HG03095 (cell line): Measurements from ENCODE around the gene UNKL.

Experiments
- ATAC-seq: cut with Tn5 transposase; IDR thresholded peaks from one replicate; pipeline ENCODE4 v1.9.1; 2021; ENCODE audit warnings: moderate library complexity; ENCODE audit not compliant: unreplicated experiment

UNKL gene

GRCh38 chr16:1407753-1408152 is 6.8 kb downstream of the UNKL start:
- ATAC-seq = no peak

GRCh38 chr16:1403733-1404132 is 10.8 kb downstream of the UNKL start:
- no peak for ATAC-seq

- ATAC-seq = no peak
Observed at GRCh38 chr16:1403036-1403435, 11.5 kb downstream of the UNKL start.

GRCh38 chr16:1401758-1402154 is 12.7 kb downstream of the UNKL start:
- no peak for ATAC-seq

- no peak for ATAC-seq
Observed at GRCh38 chr16:1401061-1401757, 13.3 kb downstream of the UNKL start.

GRCh38 chr16:1398826-1399581 is 15.5 kb downstream of the UNKL start:
- ATAC-seq = no peak

- no peak for ATAC-seq
Observed at GRCh38 chr16:1398351-1398750, 16.2 kb downstream of the UNKL start.

- ATAC-seq = no peak
Observed at GRCh38 chr16:1397779-1398178, 16.7 kb downstream of the UNKL start.

GRCh38 chr16:1395444-1396031 is 19.0 kb downstream of the UNKL start:
- no peak for ATAC-seq

- no peak for ATAC-seq
Observed at GRCh38 chr16:1394367-1394951, 20.0 kb downstream of the UNKL start.

- ATAC-seq = no peak
Observed at GRCh38 chr16:1393613-1394176, 20.8 kb downstream of the UNKL start.

- no peak for ATAC-seq
Observed at GRCh38 chr16:1392826-1393225, 21.7 kb downstream of the UNKL start.

GRCh38 chr16:1390239-1390779 is 24.2 kb downstream of the UNKL start:
- ATAC-seq = no peak

GRCh38 chr16:1389762-1390161 is 24.7 kb downstream of the UNKL start:
- ATAC-seq = no peak

GRCh38 chr16:1387331-1387730 is 27.2 kb downstream of the UNKL start:
- no peak for ATAC-seq

- no peak for ATAC-seq
Observed at GRCh38 chr16:1385232-1385631, 29.3 kb downstream of the UNKL start.

GRCh38 chr16:1383556-1383955 is 30.9 kb downstream of the UNKL start:
- no peak for ATAC-seq

- ATAC-seq = no peak
Observed at GRCh38 chr16:1381612-1382406, 32.7 kb downstream of the UNKL start.

GRCh38 chr16:1380195-1380594 is 34.3 kb downstream of the UNKL start:
- ATAC-seq = no peak

GRCh38 chr16:1379304-1380076 is 35.0 kb downstream of the UNKL start:
- ATAC-seq = no peak
